ACHN (cell line): ENCODE results near the gene PRKCB.
"Not testable (repeated sequence)": the region's sequence is repeated elsewhere in the genome, so short reads cannot be mapped to it uniquely, and the experiment has no call there.

Experiments
- DNase-seq: peaks from one replicate; pipeline ENCODE4 v3.0.0-alpha.2; 2015
- in situ Hi-C: cut with HindIII; loops from 2 replicates; pipeline ENCODE4 v1.10.0; 2017; ENCODE audit warnings: low sequenced_read_pairs, low pct_ligation_motif_present, low pct_unique_long_range_greater_than_20kb

Gene PRKCB

GRCh38 chr16:24009955-24010354 lies 174.2 kb downstream of the PRKCB start:
- no peak for DNase-seq
- in situ Hi-C loops = loop anchor here (25.0 kb wide), 1 partner anchor 223 kb away; no protein-coding TSS in a partner anchor

DNA sequence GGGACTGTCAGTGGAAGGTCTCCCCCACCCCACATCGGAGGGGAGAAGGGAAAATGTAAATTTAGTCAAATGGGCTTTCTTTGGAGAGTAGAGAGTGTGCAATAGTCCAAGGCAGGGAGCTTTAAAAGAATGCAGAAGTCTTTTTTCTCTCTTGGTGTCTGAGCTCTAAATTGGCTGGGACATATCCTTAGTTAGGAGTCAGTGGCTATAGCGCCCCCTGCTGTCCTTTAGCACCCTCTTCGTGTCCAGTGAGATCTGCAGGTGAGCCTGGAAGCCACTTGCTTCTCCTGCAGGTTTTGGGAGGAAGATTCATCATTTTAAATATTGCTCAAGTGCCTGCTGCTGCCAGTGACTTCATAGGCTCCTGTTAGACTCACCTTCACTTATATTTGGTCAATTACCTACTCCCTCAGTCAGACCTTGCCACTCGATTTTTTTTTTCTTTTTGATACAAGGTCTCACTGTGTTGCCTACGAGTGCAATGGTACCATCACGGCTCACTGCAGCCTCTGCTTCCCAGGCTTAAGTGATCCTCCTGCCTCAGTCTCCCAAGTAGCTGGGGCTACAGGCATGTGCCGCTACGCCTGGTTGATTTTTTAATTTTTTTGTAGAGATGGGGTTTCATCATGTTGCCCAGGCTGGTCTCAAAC lies 174.8 kb downstream of the PRKCB start:
- in situ Hi-C loops = loop anchor here (25.0 kb wide), 1 partner anchor 223 kb away; no protein-coding TSS in a partner anchor
- DNase-seq = peak; percentile 78

DNA sequence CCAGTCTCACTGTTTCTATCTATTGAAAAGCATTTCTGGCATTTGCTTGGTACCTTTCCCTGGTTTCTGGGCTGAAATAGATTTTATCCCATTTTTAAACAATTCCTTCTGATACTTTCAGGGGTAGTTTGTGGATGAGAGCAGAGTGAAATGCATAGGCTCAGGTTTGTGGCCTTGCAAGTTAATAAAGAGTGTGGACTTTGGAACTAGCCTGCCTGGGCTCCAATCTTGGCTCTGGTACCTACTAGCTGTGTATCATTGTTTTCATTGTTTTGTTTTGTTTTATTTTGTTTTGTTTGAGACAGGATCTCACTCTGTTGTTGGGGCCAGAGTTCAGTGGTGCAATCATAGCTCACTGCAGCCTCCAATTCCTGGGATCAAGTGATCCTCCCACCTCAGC lies 175.5 kb downstream of the PRKCB start:
- no peak for DNase-seq
- in situ Hi-C loops = loop anchor here (25.0 kb wide), 1 partner anchor 224 kb away; no protein-coding TSS in a partner anchor

DNA sequence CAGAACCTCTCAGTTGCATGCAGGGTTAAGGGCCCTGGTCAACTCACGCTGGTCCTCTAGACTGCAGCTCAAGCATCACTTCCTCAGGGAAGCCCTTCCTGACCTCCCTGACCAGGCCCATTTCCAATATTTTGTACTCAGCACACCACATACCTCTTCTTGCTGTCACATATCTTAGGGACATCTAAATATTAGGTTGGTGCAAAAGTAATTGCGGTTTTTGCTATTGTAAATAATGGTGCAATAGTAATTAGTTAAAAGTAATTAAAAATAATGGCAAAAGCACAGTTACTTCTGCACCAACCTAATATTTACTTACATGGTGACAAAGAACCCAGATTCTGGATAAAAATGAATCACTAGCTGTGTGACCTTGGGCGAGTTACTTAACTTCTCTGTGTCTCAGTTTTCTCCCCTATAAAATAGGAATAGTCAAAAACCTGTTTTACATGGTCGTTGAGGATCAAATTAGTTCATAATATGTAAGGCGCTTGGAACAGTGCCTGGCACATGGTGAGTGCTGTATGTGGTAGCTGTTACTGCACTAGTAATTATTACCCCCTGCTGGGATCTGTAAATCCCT lies 177.4 kb downstream of the PRKCB start:
- no peak for DNase-seq
- in situ Hi-C loops = loop anchor here (25.0 kb wide), 1 partner anchor 226 kb away; no protein-coding TSS in a partner anchor

DNA sequence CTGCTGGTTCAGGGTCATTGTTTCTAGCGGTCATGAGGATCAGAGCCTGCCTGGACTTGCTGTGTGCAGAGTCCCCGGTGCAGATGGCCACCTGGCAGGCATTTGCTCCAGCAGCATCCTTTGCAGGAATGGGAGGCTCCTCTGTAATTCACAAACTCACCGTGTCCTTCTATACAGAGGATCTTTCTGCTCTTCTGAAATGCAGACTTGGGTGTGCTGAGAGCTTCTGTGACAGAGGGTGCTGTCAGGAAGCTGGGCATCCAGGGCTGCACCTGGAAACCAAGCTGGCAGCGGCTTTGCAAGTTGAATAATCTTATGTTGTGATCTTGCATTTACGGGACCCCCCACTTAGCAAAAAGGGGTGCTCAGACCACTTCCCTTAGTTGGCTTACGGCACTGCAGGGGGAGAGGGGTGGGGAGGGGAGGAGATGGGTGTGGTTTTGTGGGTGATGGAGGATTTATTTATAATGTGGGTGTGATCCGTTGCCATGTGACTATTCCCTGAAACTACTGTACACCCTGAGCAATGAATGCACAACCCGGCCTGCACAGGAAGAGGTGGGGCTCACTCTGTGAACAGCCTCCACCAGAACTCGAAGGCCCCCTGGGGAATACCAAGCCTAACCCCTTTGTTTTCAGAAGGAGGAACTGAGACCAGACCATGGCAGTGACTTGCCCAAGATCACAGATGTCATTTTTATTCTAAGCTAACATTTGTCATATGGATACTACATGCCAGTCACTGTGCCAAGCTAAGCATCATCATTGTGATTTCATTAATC lies 178.3 kb downstream of the PRKCB start:
- in situ Hi-C loops = loop anchor here (25.0 kb wide), 1 partner anchor 227 kb away; no protein-coding TSS in a partner anchor
- no peak for DNase-seq

- in situ Hi-C loops = loop anchor here (25.0 kb wide), 1 partner anchor 228 kb away; no protein-coding TSS in a partner anchor
- DNase-seq = not testable (repeated sequence)
Measured at GRCh38 chr16:24014955-24015354, 179.2 kb downstream of the PRKCB start.

GRCh38 chr16:24015923-24016322 lies 180.1 kb downstream of the PRKCB start:
- no peak for DNase-seq
- in situ Hi-C loops = loop anchor here (25.0 kb wide), 1 partner anchor 229 kb away; no protein-coding TSS in a partner anchor

DNA sequence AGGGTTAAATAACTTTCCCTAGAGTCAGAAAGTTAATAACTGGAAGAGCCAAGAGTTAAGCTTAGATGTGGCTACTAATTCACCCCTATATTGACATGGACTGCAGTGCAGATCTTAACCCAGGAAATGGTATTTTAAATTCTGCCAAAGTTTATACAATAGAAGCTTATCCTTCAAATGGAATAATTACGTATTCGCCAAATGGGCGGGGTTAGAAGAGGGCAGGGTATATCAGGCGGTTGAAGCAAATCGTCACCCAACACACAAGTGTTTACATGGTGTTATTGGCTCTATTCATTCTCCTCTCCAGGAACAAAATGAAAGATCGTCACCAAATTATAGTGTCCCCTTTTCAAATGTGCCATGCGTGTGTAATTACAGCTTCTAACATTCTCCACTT lies 182.7 kb downstream of the PRKCB start:
- DNase-seq = no peak
- in situ Hi-C loops = loop anchor here (25.0 kb wide), 1 partner anchor 231 kb away; no protein-coding TSS in a partner anchor

DNA sequence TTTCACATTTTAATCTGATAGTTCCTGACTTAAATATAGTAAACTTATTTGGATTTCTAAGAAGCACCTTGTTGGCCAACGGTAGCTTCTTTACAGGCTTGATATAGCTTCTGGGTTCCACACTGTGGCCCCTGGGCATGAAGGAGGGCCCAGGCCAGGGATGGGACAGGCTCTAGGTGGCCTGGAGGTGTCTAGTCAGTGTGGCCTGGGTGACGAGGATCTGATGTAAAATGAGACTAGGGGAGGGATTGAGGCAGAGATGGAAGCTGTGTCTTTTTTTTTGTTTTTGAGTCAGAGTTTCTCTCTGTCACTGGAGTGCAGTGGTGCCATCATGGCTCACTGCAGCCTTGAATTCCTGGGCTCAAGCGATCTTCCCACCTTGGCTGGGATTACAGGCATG lies 187.0 kb downstream of the PRKCB start:
- no peak for DNase-seq
- in situ Hi-C loops = loop anchor here (25.0 kb wide), 1 partner anchor 235 kb away; no protein-coding TSS in a partner anchor

DNA sequence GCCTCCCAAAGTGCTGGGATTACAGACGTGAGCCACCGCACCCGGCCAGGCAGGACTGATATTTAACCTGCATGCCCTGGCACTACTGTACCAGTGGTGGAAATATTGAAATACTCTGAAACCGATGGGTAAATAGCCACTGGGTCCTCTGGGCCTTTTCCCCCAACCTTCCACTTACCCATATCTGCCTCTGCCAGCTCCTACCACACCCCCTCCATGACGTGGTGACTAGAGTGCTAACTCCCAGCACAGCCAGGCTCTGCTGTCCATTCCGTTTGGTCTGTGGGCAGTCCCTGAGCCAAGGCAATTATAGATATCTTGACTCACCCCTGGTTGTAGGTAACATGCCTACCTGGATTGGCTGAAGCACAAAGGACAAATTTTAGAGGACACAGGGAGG lies 187.8 kb downstream of the PRKCB start:
- DNase-seq = no peak
- in situ Hi-C loops = loop anchor here (25.0 kb wide), 1 partner anchor 236 kb away; no protein-coding TSS in a partner anchor

GRCh38 chr16:24024971-24025370 lies 189.2 kb downstream of the PRKCB start:
- in situ Hi-C loops = loop anchor here (25.0 kb wide), 1 partner anchor 238 kb away; no protein-coding TSS in a partner anchor
- no peak for DNase-seq

- in situ Hi-C loops = no loop called here
- no peak for DNase-seq
Measured at GRCh38 chr16:24027466-24027865, 191.7 kb downstream of the PRKCB start.

- in situ Hi-C loops, DNase-seq: not testable (repeated sequence)
Measured at GRCh38 chr16:24029841-24030240, 194.1 kb downstream of the PRKCB start.

DNA sequence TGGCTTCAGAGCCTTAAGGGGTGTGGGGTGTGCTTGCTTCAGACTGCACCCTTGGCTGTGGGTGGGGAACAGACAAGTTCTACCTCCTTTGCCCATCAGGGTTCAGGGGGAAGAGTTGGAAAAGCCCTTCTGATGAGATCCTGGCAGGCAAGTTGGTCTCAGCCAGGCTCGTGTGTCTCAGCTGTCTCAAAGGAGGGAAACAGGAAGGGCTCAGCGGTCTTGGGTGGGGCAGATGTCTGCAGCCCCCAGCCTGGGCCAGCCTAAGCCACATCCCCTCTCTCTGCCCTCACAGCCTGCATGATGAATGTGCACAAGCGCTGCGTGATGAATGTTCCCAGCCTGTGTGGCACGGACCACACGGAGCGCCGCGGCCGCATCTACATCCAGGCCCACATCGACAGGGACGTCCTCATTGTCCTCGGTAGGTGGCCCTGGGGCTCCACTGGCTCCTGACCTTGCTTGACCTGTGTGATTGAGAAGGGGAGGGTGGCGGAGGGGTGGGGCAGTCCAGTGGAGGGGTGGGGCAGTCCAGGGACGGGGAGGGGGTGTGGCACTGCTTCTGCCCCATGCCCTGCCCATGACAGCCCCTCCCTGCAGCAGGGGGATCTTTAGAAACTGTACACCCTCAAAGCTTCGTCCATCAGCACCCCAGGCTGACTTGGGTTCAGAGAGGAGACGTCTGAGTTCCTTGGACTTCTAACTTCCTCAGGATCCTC lies 199.5 kb downstream of the PRKCB start:
- in situ Hi-C loops = no loop called here
- DNase-seq = no peak

DNA sequence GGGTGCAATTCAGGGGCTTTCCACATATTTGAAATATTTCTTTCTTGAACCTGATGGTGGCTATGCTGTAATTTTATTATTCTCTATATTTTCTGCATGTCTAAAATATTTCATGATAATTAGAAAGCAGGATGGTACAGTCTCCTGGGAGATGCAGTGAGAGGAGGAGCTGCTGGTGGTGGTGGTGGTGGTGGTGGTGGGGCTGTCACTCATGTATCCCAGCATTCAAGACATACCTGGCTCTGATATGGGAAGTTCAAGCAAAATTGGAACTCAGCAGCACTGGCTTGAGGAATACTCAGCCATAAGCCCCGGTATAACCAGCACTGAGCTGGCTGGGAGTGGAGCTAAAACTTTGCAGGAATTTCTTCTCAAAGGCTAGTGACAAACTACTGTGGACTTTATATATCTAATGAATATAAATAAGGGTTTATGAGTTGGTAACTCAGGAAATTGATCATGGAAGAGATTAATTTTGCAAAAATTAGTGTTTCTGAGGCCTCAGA lies 200.3 kb downstream of the PRKCB start:
- in situ Hi-C loops = no loop called here
- no peak for DNase-seq

DNA sequence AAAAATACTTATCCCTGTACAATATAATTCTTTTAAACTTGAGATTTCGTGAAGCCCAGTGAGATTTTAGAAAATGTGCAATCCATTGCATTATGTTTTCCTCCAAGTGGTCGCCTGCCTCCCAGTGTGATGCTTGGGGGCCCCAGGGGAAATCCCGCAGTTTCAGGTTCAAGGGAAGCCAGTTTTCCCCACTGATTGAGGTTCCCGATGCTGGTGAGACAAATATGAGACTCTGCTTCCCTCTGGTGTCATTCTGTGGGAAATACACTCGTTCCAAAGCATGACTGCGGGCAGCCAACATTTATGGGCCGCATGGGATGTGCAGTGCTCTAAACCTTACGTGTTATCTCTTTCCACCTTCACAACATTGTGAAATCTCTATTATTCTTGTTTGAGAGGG lies 200.8 kb downstream of the PRKCB start:
- DNase-seq = peak; percentile 60
- in situ Hi-C loops = no loop called here

GRCh38 chr16:24037335-24037734 lies 201.6 kb downstream of the PRKCB start:
- no peak for DNase-seq
- in situ Hi-C loops = no loop called here
